HG03460 (cell line): Measurements from ENCODE around the gene SDK2.
"Not testable (repeated sequence)": the region's sequence is repeated elsewhere in the genome, so short reads cannot be mapped to it uniquely, and the experiment has no call there.

Source experiments
- ATAC-seq: cut with Tn5 transposase; IDR thresholded peaks from one replicate; pipeline ENCODE4 v1.9.1; 2021; ENCODE audit not compliant: unreplicated experiment

Gene SDK2

DNA sequence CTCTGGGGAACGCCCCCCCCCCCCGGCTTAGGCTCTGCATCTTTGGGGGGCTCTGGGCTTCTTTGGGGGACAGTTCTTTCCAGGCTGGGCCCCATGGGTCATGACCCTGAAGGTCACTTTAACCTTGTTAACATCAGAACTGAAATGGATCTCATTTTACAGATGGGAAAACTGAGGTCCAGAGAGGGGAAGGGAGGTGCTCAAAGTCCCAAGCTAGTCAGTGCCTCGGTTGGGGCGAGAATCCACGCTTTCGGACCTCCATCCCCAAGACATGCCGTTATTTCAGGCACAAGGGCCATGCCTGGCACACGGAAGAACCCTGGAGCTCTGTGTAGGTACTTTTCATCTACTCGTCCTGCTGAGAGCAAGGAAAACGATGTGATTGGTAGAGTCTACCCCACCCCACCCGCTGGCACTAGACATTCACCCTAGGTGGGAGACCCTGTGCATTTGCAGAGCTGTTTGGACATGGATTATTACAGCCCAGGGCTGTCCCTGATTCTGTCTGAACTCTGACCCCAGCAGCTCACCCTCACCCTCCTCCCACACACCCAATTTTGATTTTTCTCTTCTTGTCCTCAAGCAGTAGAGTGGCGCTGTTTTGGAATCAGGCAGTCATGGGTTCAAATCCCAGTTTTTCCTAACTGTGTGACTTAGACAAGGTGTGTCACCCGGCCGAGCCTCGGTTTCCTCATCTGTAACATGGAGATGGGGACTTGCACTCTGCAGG is 177.4 kb downstream of the SDK2 start:
- ATAC-seq = no peak

DNA sequence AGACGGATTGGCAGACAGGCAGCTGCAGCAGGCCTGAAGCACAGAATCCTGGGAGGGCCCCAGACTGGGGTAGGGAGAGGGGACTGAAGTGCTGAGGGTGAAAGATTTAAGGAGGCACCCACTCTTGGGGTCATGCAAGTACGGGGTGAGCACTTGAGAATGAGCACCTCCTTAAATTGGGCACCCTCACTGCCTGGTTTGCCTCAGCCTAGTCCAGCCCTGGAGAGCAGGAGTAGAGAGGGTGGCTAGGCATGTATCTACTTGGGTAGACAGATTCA is 178.4 kb downstream of the SDK2 start:
- no peak for ATAC-seq

- ATAC-seq = no peak
Measured at GRCh38 chr17:73465130-73465952, 178.9 kb downstream of the SDK2 start.

DNA sequence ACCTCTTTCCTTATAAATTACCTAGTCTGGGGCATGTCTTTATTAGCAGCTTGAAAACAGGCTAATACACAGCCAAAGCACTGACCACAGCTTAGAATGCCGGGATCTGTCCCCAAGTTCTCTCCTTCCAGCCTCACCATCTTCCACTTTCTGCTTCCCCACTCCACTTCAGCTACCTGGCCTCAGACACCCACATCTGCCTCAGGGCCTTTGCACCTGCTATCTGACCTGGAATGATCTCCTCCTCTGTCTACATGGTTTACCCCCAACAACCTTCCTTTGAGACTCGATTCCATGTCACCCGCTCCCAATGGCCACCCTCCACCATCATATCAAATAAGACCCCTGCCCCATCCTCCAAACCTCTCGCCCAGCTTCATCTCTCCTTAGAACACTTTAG is 179.8 kb downstream of the SDK2 start:
- ATAC-seq = no peak

- no peak for ATAC-seq
Measured at GRCh38 chr17:73463821-73464220, 180.4 kb downstream of the SDK2 start.

DNA sequence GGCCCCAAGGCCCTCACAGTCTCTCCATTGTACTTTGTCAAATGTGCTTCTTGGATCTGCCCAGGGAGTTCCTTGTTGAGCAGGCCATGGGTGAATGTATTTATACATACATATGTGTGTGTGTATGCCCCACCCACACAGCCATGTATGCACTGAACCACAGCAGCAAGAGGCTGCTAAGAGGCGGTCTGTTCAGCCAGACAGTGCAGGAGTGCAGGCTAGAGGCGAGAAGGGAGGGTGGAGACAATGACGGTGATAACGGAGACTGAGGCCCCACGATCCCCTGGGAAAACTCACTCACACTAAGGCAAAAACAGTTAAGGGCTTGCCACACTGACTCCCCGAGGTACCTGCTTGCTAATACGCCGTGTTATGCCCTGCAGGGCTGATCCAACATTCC is 181.4 kb downstream of the SDK2 start:
- no peak for ATAC-seq

- ATAC-seq = no peak
Measured at GRCh38 chr17:73459980-73460379, 184.3 kb downstream of the SDK2 start.

DNA sequence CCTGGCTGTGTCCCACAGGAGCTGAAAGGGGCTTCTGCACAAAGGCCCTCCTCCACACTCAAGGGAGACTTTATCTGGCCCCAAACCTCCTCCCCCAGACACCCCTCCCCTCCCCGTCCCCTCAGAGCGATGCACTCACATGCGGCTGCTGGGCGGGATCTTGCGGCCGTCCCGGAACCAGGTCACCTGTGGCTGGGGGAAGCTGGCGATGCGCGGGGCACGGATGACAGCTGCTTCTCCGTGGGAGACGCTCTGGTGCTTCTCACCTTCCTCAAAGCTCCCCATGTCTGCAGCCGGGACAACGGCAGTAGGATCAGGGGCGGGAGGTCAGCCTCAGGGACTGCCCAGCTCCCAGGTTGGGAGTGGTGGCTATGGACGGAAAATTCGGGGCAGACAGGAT is 188.5 kb downstream of the SDK2 start:
- no peak for ATAC-seq

DNA sequence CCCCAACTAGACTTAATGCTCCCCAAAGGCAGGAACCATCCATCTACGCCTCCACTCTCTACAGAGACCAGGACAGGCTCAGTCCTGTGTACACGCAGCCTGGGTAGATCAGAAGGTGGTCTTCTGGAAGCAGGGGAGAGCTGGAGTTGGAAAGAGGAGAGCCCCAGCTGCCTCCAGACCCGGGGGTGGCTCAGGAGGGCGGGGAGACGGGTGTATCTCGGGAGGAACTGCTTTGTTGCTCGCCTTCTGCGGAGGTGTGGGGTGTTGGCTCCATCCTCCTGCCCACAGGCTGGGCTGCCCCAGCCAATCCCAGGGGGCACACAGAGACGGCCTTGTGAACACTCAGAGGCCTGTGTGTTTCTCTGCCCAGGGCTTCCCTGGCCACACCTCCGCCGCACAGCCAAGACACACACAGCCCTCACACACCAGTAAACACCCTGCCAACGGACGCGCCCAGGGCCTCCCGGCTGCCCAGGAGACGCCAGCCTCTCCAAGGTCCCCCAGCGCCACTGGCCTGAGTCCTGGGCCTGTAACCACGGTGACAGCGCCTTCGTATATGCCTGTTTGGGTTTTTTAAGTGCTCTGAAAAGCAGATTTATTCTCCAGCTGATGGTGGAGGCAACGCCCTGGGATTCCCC is 189.1 kb downstream of the SDK2 start:
- no peak for ATAC-seq

- ATAC-seq = not testable (repeated sequence)
Measured at GRCh38 chr17:73453494-73453893, 190.8 kb downstream of the SDK2 start.

GRCh38 chr17:73453090-73453489 is 191.2 kb downstream of the SDK2 start:
- ATAC-seq = no peak

GRCh38 chr17:73452009-73452408 is 192.2 kb downstream of the SDK2 start:
- ATAC-seq = no peak

- no peak for ATAC-seq
Measured at GRCh38 chr17:73447319-73447718, 196.9 kb downstream of the SDK2 start.

DNA sequence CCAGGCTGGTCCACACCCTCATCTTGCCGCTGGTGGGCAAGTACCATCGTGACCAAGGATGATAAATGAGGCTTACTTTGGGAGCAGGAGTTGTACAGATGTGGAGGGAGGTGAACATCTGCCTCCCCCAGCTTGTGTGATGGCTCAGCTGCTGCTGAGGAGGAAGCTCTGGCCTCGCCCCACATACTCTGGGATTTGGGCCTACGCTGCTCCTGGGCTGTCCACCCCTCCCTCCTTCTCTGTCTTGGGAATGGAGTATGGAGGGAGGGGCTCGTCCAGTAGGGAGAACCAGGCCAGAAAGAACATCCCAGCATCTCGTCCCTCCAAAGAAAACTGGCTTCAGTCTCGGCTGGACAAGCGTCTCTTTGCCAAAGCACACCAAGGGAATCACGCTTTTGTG is 197.6 kb downstream of the SDK2 start:
- no peak for ATAC-seq

DNA sequence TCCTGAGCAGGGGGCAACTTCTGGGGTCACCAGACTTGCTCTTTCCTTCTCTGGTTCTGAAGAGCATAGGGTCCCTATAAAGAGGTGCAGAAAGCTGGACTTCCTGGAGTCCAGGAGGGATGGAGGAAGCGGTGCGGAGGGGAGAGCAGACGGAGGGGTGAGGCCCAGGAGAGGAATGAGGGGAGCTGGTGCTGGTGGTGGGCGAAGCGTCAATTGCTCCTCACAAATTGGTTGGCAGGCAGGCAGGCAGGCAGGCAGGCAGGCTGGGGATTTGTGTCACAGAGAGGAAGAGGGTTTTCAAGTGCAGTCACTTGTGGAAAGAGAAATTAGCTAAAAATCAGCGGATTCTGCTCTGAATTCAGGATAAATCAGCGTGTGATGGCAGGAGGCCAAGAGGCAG is 198.8 kb downstream of the SDK2 start:
- no peak for ATAC-seq

DNA sequence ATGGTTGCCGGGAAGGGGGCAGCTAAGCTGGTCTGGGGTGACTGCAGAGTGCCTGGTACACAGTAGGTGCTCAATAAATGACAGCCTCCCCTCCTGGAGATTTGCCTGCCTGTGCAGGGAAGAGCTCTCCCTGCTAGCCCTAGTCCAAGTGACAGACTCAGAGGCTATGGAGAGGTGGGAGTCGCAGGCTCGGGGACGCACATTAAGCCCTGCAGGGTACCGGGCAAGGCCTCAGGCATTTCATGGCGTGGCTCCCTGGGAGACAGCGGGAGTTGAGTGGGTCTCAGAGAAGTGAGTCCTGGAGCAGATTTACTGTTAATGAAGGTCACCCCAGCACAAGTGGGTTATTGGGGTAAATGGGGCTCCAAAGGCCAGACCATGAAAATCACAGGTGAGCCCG is 200.2 kb downstream of the SDK2 start:
- ATAC-seq = no peak

GRCh38 chr17:73439597-73439996 is 204.6 kb downstream of the SDK2 start:
- no peak for ATAC-seq

GRCh38 chr17:73437826-73438225 is 206.4 kb downstream of the SDK2 start:
- no peak for ATAC-seq

DNA sequence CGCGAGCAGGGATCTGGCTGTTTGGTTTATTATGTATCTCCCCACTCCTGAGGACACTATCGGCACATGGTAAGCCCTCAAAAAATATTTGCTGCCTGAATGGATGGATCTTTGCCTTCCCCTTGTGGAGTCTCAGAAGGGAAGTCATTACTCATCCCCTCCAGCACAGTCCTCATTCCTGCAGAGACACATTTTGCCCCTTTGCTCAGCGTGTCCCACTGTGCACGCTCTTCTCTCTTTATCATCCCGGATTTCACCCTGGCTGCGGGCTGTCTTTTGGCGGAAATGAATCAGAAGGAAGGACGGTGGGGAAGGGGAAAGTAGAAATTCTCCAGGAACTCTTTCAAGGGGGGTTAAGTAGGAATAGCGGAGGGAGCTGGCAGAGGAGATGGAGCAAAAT is 207.3 kb downstream of the SDK2 start:
- ATAC-seq = no peak

DNA sequence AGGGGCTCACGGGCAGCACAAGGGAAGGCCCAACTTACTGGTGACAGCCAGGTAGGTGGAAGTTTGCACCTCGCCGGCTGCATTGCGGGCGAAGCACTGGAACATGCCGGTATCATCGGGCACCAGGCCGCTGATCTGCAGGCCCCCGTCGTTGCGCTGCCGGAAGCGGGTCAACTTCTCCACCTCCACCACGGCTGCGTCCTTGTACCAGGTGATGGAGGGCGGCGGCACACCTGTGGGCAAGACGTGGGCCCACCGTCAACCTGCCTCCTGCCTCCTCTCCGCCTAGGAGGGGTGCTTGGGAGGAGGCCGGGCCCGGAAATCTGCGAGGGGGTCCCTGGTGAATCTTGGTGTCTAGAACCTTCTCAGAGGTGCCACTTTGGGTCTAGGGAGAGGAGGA is 208.8 kb downstream of the SDK2 start:
- ATAC-seq = no peak

DNA sequence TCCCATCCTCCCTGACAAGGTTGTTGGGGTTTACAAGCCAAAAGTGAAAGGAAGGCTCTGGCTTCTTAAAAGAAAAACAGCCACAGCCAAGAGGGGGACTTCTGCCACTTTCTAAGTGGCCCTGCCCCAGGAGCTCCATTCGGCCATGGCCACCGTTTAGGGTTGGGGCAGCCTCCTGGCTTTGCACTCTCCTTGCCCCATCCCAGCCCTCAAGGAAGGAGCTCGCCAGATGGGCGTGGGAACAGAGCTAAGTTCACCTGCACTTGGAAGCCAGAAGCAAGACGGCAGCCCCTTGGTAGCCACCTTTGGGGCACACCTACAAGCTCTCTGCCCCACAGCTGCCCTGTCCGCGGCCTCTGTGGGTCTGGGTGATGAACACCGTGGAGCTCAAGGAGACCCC is 210.1 kb downstream of the SDK2 start:
- ATAC-seq = no peak

DNA sequence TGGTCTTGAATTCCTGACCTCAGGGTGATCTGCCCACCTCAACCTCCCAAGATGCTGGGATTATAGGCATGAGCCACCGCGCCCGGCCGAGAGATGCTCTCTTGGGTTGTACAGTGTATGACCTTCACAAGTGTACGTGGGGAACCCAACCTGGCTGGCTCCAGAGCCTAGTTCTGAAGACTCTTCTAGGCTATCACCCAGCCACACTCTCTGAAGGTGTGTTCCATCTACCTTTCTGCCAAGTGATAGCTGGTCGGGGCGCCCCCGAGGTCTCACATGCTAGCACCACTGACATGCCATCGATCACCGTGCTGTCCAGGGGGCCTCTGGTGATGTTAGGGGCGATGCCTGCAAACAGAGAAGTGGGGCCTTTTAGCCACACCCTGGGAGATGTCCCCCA is 210.7 kb downstream of the SDK2 start:
- ATAC-seq = no peak
